CD14-positive monocyte (primary cell): ENCODE data around the gene PIP4K2A. TPM values are rescaled to one million over a fixed set of nuclear protein-coding genes. Genes with fewer than 3 reads are reported as not detected.

Experiments
- DNase-seq, 3 donors: peaks; one replicate each; pipeline ENCODE4 v3.0.0-alpha.2; 2011 to 2022
- H2AFZ ChIP-seq: 2 replicates; pipeline ENCODE4 v1.6.0; 2012; ENCODE audit warnings: mild to moderate bottlenecking, low read depth, low read length, inconsistent platforms; ENCODE audit not compliant: insufficient read depth, poor library complexity, severe bottlenecking
- H3K27ac ChIP-seq, 2 donors: 1 replicate in 1 of 2; 2 replicates in 1 of 2; pipeline ENCODE4 v1.5.1; 2012 to 2013; ENCODE audit warnings: low read length in 2 of 2, control low read depth in 1 of 2, inconsistent platforms in 1 of 2, low read depth in 1 of 2, mild to moderate bottlenecking in 1 of 2
- H3K27me3 ChIP-seq, 2 donors: one replicate each; pipeline versions ENCODE4 v1.6.0 to v1.6.1; 2011 to 2013; ENCODE audit warnings: low read length in 2 of 2; ENCODE audit not compliant: control insufficient read depth in 2 of 2, insufficient read depth in 2 of 2
- H3K36me3 ChIP-seq, 2 donors: replicated peaks in 1 of 2; 1 replicate in 1 of 2; 2 replicates in 1 of 2; pipeline versions ENCODE4 v1.5.1 to v1.6.1; 2012 to 2013; ENCODE audit warnings: low read length in 2 of 2, control low read depth in 1 of 2, inconsistent platforms in 1 of 2, mild to moderate bottlenecking in 1 of 2; ENCODE audit not compliant: insufficient read depth in 2 of 2, control insufficient read depth in 1 of 2
- H3K4me1 ChIP-seq, 2 donors: 1 replicate in 1 of 2; 2 replicates in 1 of 2; pipeline versions ENCODE4 v1.5.1 to v1.6.1; 2012 to 2013; ENCODE audit warnings: low read length in 2 of 2, control low read depth in 1 of 2, inconsistent platforms in 1 of 2, mild to moderate bottlenecking in 1 of 2, moderate library complexity in 1 of 2; ENCODE audit not compliant: insufficient read depth in 2 of 2, control insufficient read depth in 1 of 2
- H3K4me2 ChIP-seq: replicated peaks from 2 replicates; pipeline ENCODE3; 2012; ENCODE audit warnings: low read length, moderate library complexity, mild to moderate bottlenecking; ENCODE audit not compliant: poor library complexity, severe bottlenecking; ENCODE audit errors: extremely low read depth
- H3K4me3 ChIP-seq, 3 experiments: fragments of 200-600 bp in 1 of 3; sonication (generic) in 1 of 3; replicated peaks in 1 of 3; 1 replicate in 2 of 3; 2 replicates in 1 of 3; pipeline ENCODE4 v1.5.1; 2011 to 2013; ENCODE audit warnings: low read length in 3 of 3, mild to moderate bottlenecking in 3 of 3, control low read depth in 2 of 3, low read depth in 2 of 3, inconsistent platforms in 1 of 3, moderate library complexity in 1 of 3
- H3K79me2 ChIP-seq: 2 replicates; pipeline ENCODE4 v1.6.0; 2012; ENCODE audit warnings: mild to moderate bottlenecking, control low read depth, inconsistent platforms, low read length, moderate library complexity; ENCODE audit not compliant: insufficient read depth
- H3K9ac ChIP-seq: 2 replicates; pipeline ENCODE4 v1.6.0; 2017; ENCODE audit warnings: low read length, mild to moderate bottlenecking; ENCODE audit not compliant: insufficient read depth, poor library complexity, severe bottlenecking
- H3K9me3 ChIP-seq, 2 donors: replicated peaks in 1 of 2; 1 replicate in 1 of 2; 2 replicates in 1 of 2; pipeline versions ENCODE4 v1.5.1 to v1.6.1; 2012 to 2013; ENCODE audit warnings: low read length in 2 of 2, control low read depth in 1 of 2; ENCODE audit not compliant: control insufficient read depth in 1 of 2, insufficient read depth in 1 of 2
- H4K20me1 ChIP-seq: 2 replicates; pipeline ENCODE4 v1.6.0; 2012; ENCODE audit warnings: mild to moderate bottlenecking, low read length, control low read depth, moderate library complexity; ENCODE audit not compliant: insufficient read depth
- H3K27ac Mint-ChIP-seq, 7 donors: one replicate each; pipeline ENCODE4 v1.8.0; 2020; ENCODE audit warnings: mild to moderate bottlenecking in 7 of 7, mixed read lengths in 7 of 7, moderate library complexity in 6 of 7, inconsistent platforms in 2 of 7
- H3K27me3 Mint-ChIP-seq, 3 donors: one replicate each; pipeline ENCODE4 v1.8.0; 2021 to 2022; ENCODE audit warnings: low read depth in 3 of 3, mild to moderate bottlenecking in 3 of 3, mixed read lengths in 3 of 3, moderate library complexity in 3 of 3, inconsistent platforms in 1 of 3
- H3K36me3 Mint-ChIP-seq, 2 donors: one replicate each; pipeline ENCODE4 v1.8.0; 2020; ENCODE audit warnings: mixed read lengths in 2 of 2, inconsistent platforms in 1 of 2, mild to moderate bottlenecking in 1 of 2
- H3K4me1 Mint-ChIP-seq: one replicate; pipeline ENCODE4 v1.8.0; 2020; ENCODE audit warnings: mild to moderate bottlenecking, mixed read lengths
- H3K4me3 Mint-ChIP-seq, 2 donors: one replicate each; pipeline ENCODE4 v1.8.0; 2020; ENCODE audit warnings: mild to moderate bottlenecking in 2 of 2, mixed read lengths in 2 of 2, moderate library complexity in 1 of 2
- H3K9me3 Mint-ChIP-seq, 7 donors: one replicate each; pipeline ENCODE4 v1.8.0; 2020 to 2022; ENCODE audit warnings: mixed read lengths in 7 of 7, mild to moderate bottlenecking in 6 of 7, moderate library complexity in 6 of 7, inconsistent platforms in 2 of 7
- WGBS: methylation state at CpG from one replicate; pipeline ENCODE4 v1.1.5; 2013; ENCODE audit warnings: missing lambda C conversion rate; ENCODE audit not compliant: insufficient coverage; 5-methylcytosine and 5-hydroxymethylcytosine counted together
- intact Hi-C, 2 donors: fragments of 100-400 bp; cut with micrococcal nuclease; formaldehyde crosslinking; loops; one replicate each; pipeline versions ENCODE4 v1.15.0 to v1.15.1; 2023
- polyA plus RNA-seq, 3 donors: library from polyadenylated mRNA; depleted of rRNA in 1 of 3; unstranded in 2 of 3; stranded (reverse) in 1 of 3; fragments of 300-500 nt in 2 of 3; fragments of >200 nt in 1 of 3; fragmentation: Illumina TruSeq in 2 of 3; gene quantifications; 1 replicate in 2 of 3; 2 replicates in 1 of 3; pipeline ENCODE4 v1.2.3, GENCODE V29; 2012 to 2021
- TF ChIP-seq, protein P1 (sequence below): fragments of 200-600 bp; IDR thresholded peaks from one replicate; pipeline ENCODE4 v1.8.0; 2022; ENCODE audit warnings: antibody characterized with exemption, mild to moderate bottlenecking

Gene PIP4K2A
- polyA plus RNA-seq, 3 donors: 9.7 to 33.7 (median 16.6) TPM

GRCh38 chr10:22548344-22548743, 166.0 kb downstream of the PIP4K2A start:
- peaks cover 43 to 99% of the 10 kb centered on the region in 2 donors for H3K36me3 ChIP-seq
- Mint-ChIP-seq H3K36me3 (peaks cover 68 to 71% of the 10 kb centered on the region in 2 donors), H3K27me3 (peaks cover 0 to 2% (median 0%) of the 10 kb centered on the region in 3 donors), H3K4me3 (no peak overlapping the region), H3K4me1 (no peaks in the 10 kb centered on the region), H3K27ac (no peak overlapping the region), H3K9me3 (no peaks in the 10 kb centered on the region)
- H3K9ac ChIP-seq: no peak overlapping the region
- H3K27ac ChIP-seq: no peak overlapping the region
- H2AFZ ChIP-seq: no peak overlapping the region
- H3K27me3 ChIP-seq: no peaks in the 10 kb centered on the region
- intact Hi-C loops: no loop called here
- TF ChIP-seq, protein P1, sequence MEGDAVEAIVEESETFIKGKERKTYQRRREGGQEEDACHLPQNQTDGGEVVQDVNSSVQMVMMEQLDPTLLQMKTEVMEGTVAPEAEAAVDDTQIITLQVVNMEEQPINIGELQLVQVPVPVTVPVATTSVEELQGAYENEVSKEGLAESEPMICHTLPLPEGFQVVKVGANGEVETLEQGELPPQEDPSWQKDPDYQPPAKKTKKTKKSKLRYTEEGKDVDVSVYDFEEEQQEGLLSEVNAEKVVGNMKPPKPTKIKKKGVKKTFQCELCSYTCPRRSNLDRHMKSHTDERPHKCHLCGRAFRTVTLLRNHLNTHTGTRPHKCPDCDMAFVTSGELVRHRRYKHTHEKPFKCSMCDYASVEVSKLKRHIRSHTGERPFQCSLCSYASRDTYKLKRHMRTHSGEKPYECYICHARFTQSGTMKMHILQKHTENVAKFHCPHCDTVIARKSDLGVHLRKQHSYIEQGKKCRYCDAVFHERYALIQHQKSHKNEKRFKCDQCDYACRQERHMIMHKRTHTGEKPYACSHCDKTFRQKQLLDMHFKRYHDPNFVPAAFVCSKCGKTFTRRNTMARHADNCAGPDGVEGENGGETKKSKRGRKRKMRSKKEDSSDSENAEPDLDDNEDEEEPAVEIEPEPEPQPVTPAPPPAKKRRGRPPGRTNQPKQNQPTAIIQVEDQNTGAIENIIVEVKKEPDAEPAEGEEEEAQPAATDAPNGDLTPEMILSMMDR: no peak
- peaks cover 20% of the 10 kb centered on the region for H4K20me1 ChIP-seq
- WGBS: no CpG with 5 or more reads among the region's 1 CpG
- DNase-seq: no peak
- H3K79me2 ChIP-seq: no peaks in the 10 kb centered on the region
- no peak overlapping the region for H3K4me2 ChIP-seq
- no peak overlapping the region for H3K4me3 ChIP-seq
- no peaks in the 10 kb centered on the region for H3K9me3 ChIP-seq
- no peaks in the 10 kb centered on the region for H3K4me1 ChIP-seq

- TF ChIP-seq, protein P1: no peak
- Mint-ChIP-seq H3K4me1 (no peaks in the 10 kb centered on the region), H3K4me3 (no peak overlapping the region), H3K27ac (peak overlapping the region in 2 of 7 donors; percentile 18 to 25), H3K9me3 (no peaks in the 10 kb centered on the region), H3K36me3 (peaks cover 82 to 85% of the 10 kb centered on the region in 2 donors), H3K27me3 (peaks cover 0 to 5% (median 1%) of the 10 kb centered on the region in 3 donors)
- Histone ChIP-seq H3K36me3 (peaks cover 64 to 99% of the 10 kb centered on the region in 2 donors), H3K79me2 (no peaks in the 10 kb centered on the region), H3K9ac (no peak overlapping the region), H3K4me1 (no peaks in the 10 kb centered on the region), H3K27me3 (no peaks in the 10 kb centered on the region), H3K27ac (peak overlapping the region in 1 of 2 donors; percentile 14), H3K9me3 (no peaks in the 10 kb centered on the region), H4K20me1 (peaks cover 12% of the 10 kb centered on the region), H2AFZ (no peak overlapping the region), H3K4me2 (no peak overlapping the region), H3K4me3 (no peak overlapping the region)
- DNase-seq: no peak
- WGBS: no CpG with 5 or more reads among the region's 1 CpG
- intact Hi-C loops: no loop called here
These were observed 168.7 kb downstream of the PIP4K2A start for GRCh38 chr10:22545643-22546042.
